SK-N-SH (cell line): ENCODE measurements around the gene ATG2B. TPM values are rescaled to one million over a fixed set of nuclear protein-coding genes. Genes with fewer than 3 reads are reported as not detected.

Source experiments
- CTCF ChIA-PET: fragments of 300-600, 350-600 bp; formaldehyde crosslinking; extraction: SDS; loops from one replicate; lab custom pipeline; 2021; lab: Yijun Ruan, JAX
- POLR2A ChIA-PET: fragments of 350-600 bp; sonication (Branson Sonifier 250); formaldehyde crosslinking; extraction: SDS; loops from one replicate; lab custom pipeline; 2020; ENCODE audit warnings: antibody characterized with exemption, inconsistent platforms; lab: Yijun Ruan, JAX
- DNase-seq: peaks from one replicate; pipeline ENCODE4 v3.0.0; 2012
- H2AFZ ChIP-seq: fragments of 200-600 bp; sonication (generic); 2 replicates; pipeline ENCODE4 v1.8.1; 2016; ENCODE audit warnings: antibody characterized with exemption, mild to moderate bottlenecking, low read depth
- H3F3A ChIP-seq: fragments of 200-600 bp; sonication (generic); replicated peaks from 2 replicates; pipeline ENCODE3; 2016; ENCODE audit warnings: antibody characterized with exemption, mild to moderate bottlenecking; ENCODE audit not compliant: insufficient read depth
- H3K27ac ChIP-seq, 2 experiments: fragments of 200-500 bp in 1 of 2; fragments of 200-600 bp in 1 of 2; sonication (Bioruptor generic) in 1 of 2; sonication (generic), shearing (Covaris generic) in 1 of 2; 2 replicates each; pipeline versions ENCODE4 v1.5.1 to v1.6.1; 2014 to 2016; ENCODE audit warnings: low read depth in 2 of 2, inconsistent platforms in 1 of 2, low read length in 1 of 2, mild to moderate bottlenecking in 1 of 2, mixed read lengths in 1 of 2
- H3K27me3 ChIP-seq: fragments of 200-600 bp; sonication (generic), shearing (Covaris generic); 2 replicates; pipeline ENCODE4 v1.6.1; 2016; ENCODE audit warnings: mixed run types; ENCODE audit not compliant: insufficient read depth
- H3K36me3 ChIP-seq, 2 experiments: fragments of 200-500 bp in 1 of 2; fragments of 200-600 bp in 1 of 2; sonication (Bioruptor generic) in 1 of 2; sonication (generic) in 1 of 2; replicated peaks in 1 of 2; 2 replicates each; pipeline versions ENCODE3 to v1.5.1; 2014 to 2016; ENCODE audit warnings: low read length in 1 of 2, mild to moderate bottlenecking in 1 of 2; ENCODE audit not compliant: insufficient read depth in 2 of 2, control insufficient read depth in 1 of 2
- H3K4me1 ChIP-seq, 2 experiments: fragments of 200-500 bp in 1 of 2; fragments of 200-600 bp in 1 of 2; sonication (Bioruptor generic) in 1 of 2; sonication (generic), shearing (Covaris generic) in 1 of 2; 2 replicates each; pipeline versions ENCODE4 v1.5.1 to v1.6.1; 2014 to 2016; ENCODE audit warnings: low read depth in 1 of 2, low read length in 1 of 2, mixed run types in 1 of 2; ENCODE audit not compliant: insufficient read depth in 2 of 2, control insufficient read depth in 1 of 2
- H3K4me2 ChIP-seq: fragments of 200-600 bp; sonication (generic), shearing (Covaris generic); 2 replicates; pipeline ENCODE4 v1.6.1; 2017; ENCODE audit warnings: mixed run types
- H3K4me3 ChIP-seq, 2 experiments: fragments of 200-500 bp in 1 of 2; fragments of 200-600 bp in 1 of 2; sonication (Bioruptor generic) in 1 of 2; sonication (generic), shearing (Covaris generic) in 1 of 2; 2 replicates each; pipeline versions ENCODE4 v1.5.1 to v1.8.1; 2014 to 2016; ENCODE audit warnings: low read depth in 2 of 2, inconsistent platforms in 1 of 2, low read length in 1 of 2, mild to moderate bottlenecking in 1 of 2, mixed read lengths in 1 of 2, moderate library complexity in 1 of 2
- H3K79me2 ChIP-seq: fragments of 200-600 bp; sonication (generic); 2 replicates; pipeline ENCODE4 v1.8.1; 2017; ENCODE audit warnings: mild to moderate bottlenecking; ENCODE audit not compliant: insufficient read depth
- H3K9ac ChIP-seq: fragments of 200-600 bp; sonication (generic); 2 replicates; pipeline ENCODE4 v1.6.1; 2017; ENCODE audit warnings: mixed run types
- H3K9me2 ChIP-seq: fragments of 200-600 bp; sonication (generic); 2 replicates; pipeline ENCODE4 v1.6.1; 2017; ENCODE audit warnings: mixed run types
- H3K9me3 ChIP-seq: fragments of 200-600 bp; sonication (generic); 2 replicates; pipeline ENCODE4 v1.6.1; 2017; ENCODE audit warnings: mixed run types, mild to moderate bottlenecking, moderate library complexity
- H4K20me1 ChIP-seq: fragments of 200-600 bp; sonication (generic); 2 replicates; pipeline ENCODE4 v1.6.1; 2017; ENCODE audit warnings: mild to moderate bottlenecking, mixed run types; ENCODE audit not compliant: insufficient read depth
- CHD2 ChIP-seq: fragments of 150-350 bp; IDR thresholded peaks from 2 replicates; pipeline ENCODE4 v1.6.1; 2018; ENCODE audit warnings: low read length; ENCODE audit not compliant: partially characterized antibody
- CTCF ChIP-seq: fragments of 200-600 bp; sonication (generic); IDR thresholded peaks from 2 replicates; pipeline ENCODE4 v1.6.1; 2017; ENCODE audit warnings: antibody characterized with exemption, mild to moderate bottlenecking, moderate library complexity
- EP300 ChIP-seq, 2 experiments: IDR thresholded peaks; 2 replicates each; pipeline versions ENCODE4 v1.4.0 to v1.6.1; 2012; ENCODE audit warnings: borderline replicate concordance in 1 of 2, low read depth in 1 of 2, low read length in 1 of 2
- FOXM1 ChIP-seq: IDR thresholded peaks from 2 replicates; pipeline ENCODE4 v1.4.0; 2012; ENCODE audit warnings: low read depth, mild to moderate bottlenecking
- GABPA ChIP-seq: IDR thresholded peaks from 2 replicates; pipeline ENCODE4 v1.4.0; 2012; ENCODE audit warnings: low read depth, mild to moderate bottlenecking
- GATA2 ChIP-seq: sonication (generic); formaldehyde crosslinking; IDR thresholded peaks from 2 replicates; pipeline ENCODE4 v1.5.0; 2020; ENCODE audit warnings: mild to moderate bottlenecking, missing genetic modification reagents
- JUND ChIP-seq: IDR thresholded peaks from 2 replicates; pipeline ENCODE4 v1.4.0; 2012
- MEF2A ChIP-seq: IDR thresholded peaks from 2 replicates; pipeline ENCODE4 v1.4.0; 2012; ENCODE audit warnings: low read depth, borderline replicate concordance
- NRF1 ChIP-seq: IDR thresholded peaks from 2 replicates; pipeline ENCODE4 v1.6.1; 2012; ENCODE audit warnings: low read depth, mild to moderate bottlenecking, low read length
- POLR2AphosphoS5 ChIP-seq: IDR thresholded peaks from 2 replicates; pipeline ENCODE4 v1.6.1; 2012; ENCODE audit warnings: low read depth, low read length
- RCOR1 ChIP-seq: fragments of 150-350 bp; IDR thresholded peaks from 2 replicates; pipeline ENCODE4 v1.6.1; 2017; ENCODE audit warnings: antibody characterized with exemption, low read length
- RFX5 ChIP-seq: IDR thresholded peaks from 2 replicates; pipeline ENCODE4 v1.6.1; 2012; ENCODE audit warnings: mild to moderate bottlenecking, improper control_type of control experiment, low read length
- RXRA ChIP-seq: IDR thresholded peaks from 2 replicates; pipeline ENCODE4 v1.4.0; 2012; ENCODE audit warnings: low read depth, mild to moderate bottlenecking, borderline replicate concordance
- TAF1 ChIP-seq: IDR thresholded peaks from 2 replicates; pipeline ENCODE4 v1.6.1; 2012; ENCODE audit warnings: low read depth, mild to moderate bottlenecking, low read length, moderate library complexity, borderline replicate concordance
- TEAD4 ChIP-seq: IDR thresholded peaks from 2 replicates; pipeline ENCODE4 v1.4.0; 2012; ENCODE audit warnings: mild to moderate bottlenecking, borderline replicate concordance; ENCODE audit not compliant: insufficient read depth
- USF2 ChIP-seq: fragments of 150-350 bp; IDR thresholded peaks from 2 replicates; pipeline ENCODE4 v1.6.1; 2017; ENCODE audit warnings: antibody characterized with exemption, low read length, low read depth, borderline replicate concordance
- YY1 ChIP-seq: IDR thresholded peaks from 2 replicates; pipeline ENCODE4 v1.4.0; 2012; ENCODE audit warnings: low read depth, mild to moderate bottlenecking
- WGBS: methylation state at CpG from one replicate; pipeline ENCODE4 v1.1.6; 2017; ENCODE audit warnings: low lambda C conversion rate; 5-methylcytosine and 5-hydroxymethylcytosine counted together
- polyA plus RNA-seq, 3 experiments: library from polyadenylated mRNA; depleted of rRNA; stranded (reverse); fragments of >200 nt; gene quantifications; 2 replicates each; pipeline ENCODE4 v1.2.3, GENCODE V29; 2012
- TF ChIP-seq, protein P1 (sequence below): IDR thresholded peaks from 2 replicates; pipeline ENCODE4 v1.4.0; 2012; ENCODE audit warnings: low read depth, borderline replicate concordance
- TF ChIP-seq, protein P2 (sequence below): IDR thresholded peaks from 2 replicates; pipeline ENCODE4 v1.4.0; 2012; ENCODE audit warnings: low read depth, borderline replicate concordance

The ATG2B gene
- polyA plus RNA-seq, 1 of the 3 experiments (the other 2 are of a cell fraction): 5.8 TPM

DNA sequence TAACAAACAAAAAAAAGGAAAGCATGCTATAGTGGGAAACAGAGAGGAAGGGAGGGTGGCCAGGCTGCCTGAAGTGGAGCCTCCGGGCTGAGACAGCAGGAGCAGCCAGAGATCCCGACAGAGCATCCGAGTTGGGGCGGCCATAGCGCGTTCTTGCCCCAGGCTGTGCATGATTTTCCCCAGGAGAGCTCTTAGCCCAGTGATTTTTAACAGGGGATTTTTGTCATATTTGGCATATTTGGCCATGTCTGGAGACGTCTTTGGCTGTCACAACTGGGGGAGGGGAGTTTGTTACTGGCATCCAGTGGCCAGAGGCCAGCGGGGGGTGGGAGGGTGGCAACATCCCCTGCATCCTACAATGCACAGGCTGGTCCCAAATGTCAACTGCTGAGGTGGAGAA lies 83.6 kb downstream of the ATG2B start:
- peaks cover 15% of the 10 kb centered on the region for H3F3A ChIP-seq
- TF ChIP-seq TAF1 (no peak), USF2 (no peak), RXRA (no peak), RFX5 (no peak), JUND (no peak), EP300 (IDR thresholded peaks at IDR 0.05; ENCODE audit: borderline replicate concordance in 1 of 2, low read depth in 1 of 2, low read length in 1 of 2) (no peak), CHD2 (no peak), CTCF (no peak), GATA2 (no peak), TEAD4 (no peak), MEF2A (no peak), GABPA (no peak), POLR2AphosphoS5 (no peak), YY1 (no peak), NRF1 (no peak), RCOR1 (no peak), FOXM1 (no peak)
- TF ChIP-seq, protein P1, sequence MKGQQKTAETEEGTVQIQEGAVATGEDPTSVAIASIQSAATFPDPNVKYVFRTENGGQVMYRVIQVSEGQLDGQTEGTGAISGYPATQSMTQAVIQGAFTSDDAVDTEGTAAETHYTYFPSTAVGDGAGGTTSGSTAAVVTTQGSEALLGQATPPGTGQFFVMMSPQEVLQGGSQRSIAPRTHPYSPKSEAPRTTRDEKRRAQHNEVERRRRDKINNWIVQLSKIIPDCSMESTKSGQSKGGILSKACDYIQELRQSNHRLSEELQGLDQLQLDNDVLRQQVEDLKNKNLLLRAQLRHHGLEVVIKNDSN: no peak
- TF ChIP-seq, protein P2, sequence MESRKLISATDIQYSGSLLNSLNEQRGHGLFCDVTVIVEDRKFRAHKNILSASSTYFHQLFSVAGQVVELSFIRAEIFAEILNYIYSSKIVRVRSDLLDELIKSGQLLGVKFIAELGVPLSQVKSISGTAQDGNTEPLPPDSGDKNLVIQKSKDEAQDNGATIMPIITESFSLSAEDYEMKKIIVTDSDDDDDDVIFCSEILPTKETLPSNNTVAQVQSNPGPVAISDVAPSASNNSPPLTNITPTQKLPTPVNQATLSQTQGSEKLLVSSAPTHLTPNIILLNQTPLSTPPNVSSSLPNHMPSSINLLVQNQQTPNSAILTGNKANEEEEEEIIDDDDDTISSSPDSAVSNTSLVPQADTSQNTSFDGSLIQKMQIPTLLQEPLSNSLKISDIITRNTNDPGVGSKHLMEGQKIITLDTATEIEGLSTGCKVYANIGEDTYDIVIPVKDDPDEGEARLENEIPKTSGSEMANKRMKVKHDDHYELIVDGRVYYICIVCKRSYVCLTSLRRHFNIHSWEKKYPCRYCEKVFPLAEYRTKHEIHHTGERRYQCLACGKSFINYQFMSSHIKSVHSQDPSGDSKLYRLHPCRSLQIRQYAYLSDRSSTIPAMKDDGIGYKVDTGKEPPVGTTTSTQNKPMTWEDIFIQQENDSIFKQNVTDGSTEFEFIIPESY: no peak
- CTCF ChIA-PET: interaction anchor here (0.9 to 18.9 kb wide), 3 partner anchors 8 to 282 kb away, joined by 4 to 920 read pairs (median 129); no protein-coding TSS in a partner anchor
- H4K20me1 ChIP-seq: no peaks in the 10 kb centered on the region
- POLR2A ChIA-PET: no interaction called here
- no peak overlapping the region for H3K9ac ChIP-seq
- H3K27me3 ChIP-seq: no peaks in the 10 kb centered on the region
- H3K9me3 ChIP-seq: no peaks in the 10 kb centered on the region
- no peak for DNase-seq
- H3K9me2 ChIP-seq: no peaks in the 10 kb centered on the region
- no peaks in the 10 kb centered on the region for H3K79me2 ChIP-seq
- WGBS: 69% methylated on average over 7 of the region's 8 CpGs
- no peak overlapping the region for H3K4me2 ChIP-seq
- no peak overlapping the region for H3K4me3 ChIP-seq
- H2AFZ ChIP-seq: no peak overlapping the region
- peaks cover 9 to 25% of the 10 kb centered on the region in 2 experiments for H3K4me1 ChIP-seq
- peaks cover 3 to 7% of the 10 kb centered on the region in 2 experiments for H3K36me3 ChIP-seq
- H3K27ac ChIP-seq: no peak overlapping the region; a peak in 1 of 4 replicates
